ENCODE results near the gene AGFG2. TPM values are rescaled to one million over a fixed set of nuclear protein-coding genes. Genes with fewer than 3 reads are reported as not detected.

AGFG2 gene
- total and polyA plus RNA-seq, 8 donors = 7.9 to 154 (median 12.8) TPM

- peaks cover 0 to 3% (median 0%) of the 10 kb centered on the region in 3 donors for H3K27me3 ChIP-seq
- 44 to 50% (median 45%) methylated on average over 17 to 21 of the region's 21 CpGs for WGBS, 5 donors
- H3K27ac ChIP-seq = peak overlapping the region; percentile 17 to 89 (median 83)
- H3K4me3 ChIP-seq = peak overlapping the region; percentile 61 to 86 (median 76)
- H3K4me1 ChIP-seq = peaks cover 23 to 42% (median 36%) of the 10 kb centered on the region in 4 donors
- peak in 1 of 2 donors; percentile 87 for DNase-seq
- TF ChIP-seq POLR2A (IDR thresholded peaks at IDR 0.05) (no peak), CTCF (IDR thresholded peaks at IDR 0.05) (no peak), EP300 (IDR thresholded peaks at IDR 0.05) (no peak), POLR2AphosphoS5 (IDR thresholded peaks at IDR 0.05) (no peak)
- intact Hi-C loops (cut with DNase I; ENCODE audit: low total_unique reads) = no loop called here
- no peaks in the 10 kb centered on the region for H3K9me3 ChIP-seq
- H3K36me3 ChIP-seq = no peaks in the 10 kb centered on the region
Observed at GRCh38 chr7:100602889-100603725, 64.1 kb downstream of the AGFG2 start.

DNA sequence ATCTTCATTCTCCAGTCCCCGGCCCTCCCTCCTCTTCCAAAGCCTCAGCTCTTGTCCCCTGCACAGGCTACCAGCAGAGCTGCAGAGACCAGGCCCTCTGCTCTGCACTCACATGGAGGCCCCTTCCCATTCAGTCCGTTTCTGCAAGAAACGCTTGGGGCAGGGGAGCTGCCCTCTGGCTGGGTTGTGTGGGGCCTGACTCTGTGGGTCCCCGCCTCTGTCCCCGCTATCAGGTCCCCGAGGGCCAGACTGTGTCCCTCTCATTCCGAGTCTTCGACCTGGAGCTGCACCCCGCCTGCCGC lies 64.7 kb downstream of the AGFG2 start:
- DNase-seq = no peak
- H3K4me1 ChIP-seq = peaks cover 23 to 42% (median 36%) of the 10 kb centered on the region in 4 donors
- peak overlapping the region; percentile 68 to 89 (median 83) for H3K27ac ChIP-seq
- intact Hi-C loops (cut with DNase I; ENCODE audit: low total_unique reads) = no loop called here
- peaks cover 0 to 3% (median 0%) of the 10 kb centered on the region in 3 donors for H3K27me3 ChIP-seq
- peak overlapping the region; percentile 61 to 86 (median 76) for H3K4me3 ChIP-seq
- TF ChIP-seq POLR2A (IDR thresholded peaks at IDR 0.05) (no peak), CTCF (IDR thresholded peaks at IDR 0.05) (no peak), EP300 (IDR thresholded peaks at IDR 0.05) (no peak), POLR2AphosphoS5 (IDR thresholded peaks at IDR 0.05) (no peak)
- H3K36me3 ChIP-seq = no peaks in the 10 kb centered on the region
- H3K9me3 ChIP-seq = no peaks in the 10 kb centered on the region
- WGBS, 5 donors = 15 to 26% (median 18%) methylated on average over 3 to 10 of the region's 10 CpGs

- peak overlapping the region; percentile 71 to 89 (median 83) for H3K27ac ChIP-seq
- DNase-seq = peak; percentile 79 to 90
- intact Hi-C loops (cut with DNase I; ENCODE audit: low total_unique reads) = no loop called here
- H3K4me1 ChIP-seq = peaks cover 23 to 42% (median 36%) of the 10 kb centered on the region in 4 donors
- no peaks in the 10 kb centered on the region for H3K9me3 ChIP-seq
- H3K27me3 ChIP-seq = peaks cover 0 to 3% (median 0%) of the 10 kb centered on the region in 3 donors
- 0 to 2% (median 1%) methylated on average over 30 to 70 of the region's 70 CpGs for WGBS, 5 donors
- no peaks in the 10 kb centered on the region for H3K36me3 ChIP-seq
- TF ChIP-seq POLR2AphosphoS5 (IDR thresholded peaks at IDR 0.05) = peak in 2 of 3 donors; percentile 42 to 58
- no peak for TF ChIP-seq POLR2A (IDR thresholded peaks at IDR 0.05)
- peak in 5 of 7 experiments; percentile 16 to 66 (median 26) for TF ChIP-seq CTCF (IDR thresholded peaks at IDR 0.05)
- peak overlapping the region; percentile 61 to 86 (median 76) for H3K4me3 ChIP-seq
Observed at GRCh38 chr7:100604028-100604975, 65.3 kb downstream of the AGFG2 start.

All from stomach (tissue), 9 donors.